Ishikawa (cell line): ENCODE data around the gene PFKP.

Experiments used
- CEBPB ChIP-seq: IDR thresholded peaks from 2 replicates; pipeline ENCODE4 v1.6.1; 2012
- CREB1 ChIP-seq: IDR thresholded peaks from 2 replicates; pipeline ENCODE4 v1.6.1; 2012; ENCODE audit warnings: low read depth
- EGR1 ChIP-seq: IDR thresholded peaks from 2 replicates; pipeline ENCODE4 v1.6.1; 2012
- EP300 ChIP-seq: IDR thresholded peaks from 2 replicates; pipeline ENCODE4 v1.6.1; 2012; ENCODE audit warnings: borderline replicate concordance
- FOXM1 ChIP-seq: IDR thresholded peaks from 2 replicates; pipeline ENCODE4 v1.6.1; 2012; ENCODE audit warnings: low read depth, borderline replicate concordance
- NFIC ChIP-seq: IDR thresholded peaks from 2 replicates; pipeline ENCODE4 v1.6.1; 2012
- RAD21 ChIP-seq: IDR thresholded peaks from 2 replicates; pipeline ENCODE4 v1.6.1; 2012; ENCODE audit warnings: low read depth
- TAF1 ChIP-seq: IDR thresholded peaks from 2 replicates; pipeline ENCODE4 v1.6.1; 2012; ENCODE audit warnings: low read depth, mild to moderate bottlenecking
- TCF12 ChIP-seq: IDR thresholded peaks from 2 replicates; pipeline ENCODE4 v1.6.1; 2012; ENCODE audit warnings: low read depth
- TEAD4 ChIP-seq: IDR thresholded peaks from 2 replicates; pipeline ENCODE4 v1.6.1; 2012
- YY1 ChIP-seq: IDR thresholded peaks from 2 replicates; pipeline ENCODE4 v1.6.1; 2012; ENCODE audit warnings: low read depth
- ZBTB7A ChIP-seq: IDR thresholded peaks from 2 replicates; pipeline ENCODE4 v1.6.1; 2012; ENCODE audit warnings: low read depth
- TF ChIP-seq, protein P1 (sequence below): IDR thresholded peaks from 2 replicates; pipeline ENCODE4 v1.6.1; 2012
- TF ChIP-seq, protein P2 (sequence below): IDR thresholded peaks from 2 replicates; pipeline ENCODE4 v1.6.1; 2012
- TF ChIP-seq, protein P3 (sequence below): IDR thresholded peaks from 2 replicates; pipeline ENCODE4 v1.6.1; 2012; ENCODE audit warnings: low read depth, mild to moderate bottlenecking

The PFKP gene

DNA sequence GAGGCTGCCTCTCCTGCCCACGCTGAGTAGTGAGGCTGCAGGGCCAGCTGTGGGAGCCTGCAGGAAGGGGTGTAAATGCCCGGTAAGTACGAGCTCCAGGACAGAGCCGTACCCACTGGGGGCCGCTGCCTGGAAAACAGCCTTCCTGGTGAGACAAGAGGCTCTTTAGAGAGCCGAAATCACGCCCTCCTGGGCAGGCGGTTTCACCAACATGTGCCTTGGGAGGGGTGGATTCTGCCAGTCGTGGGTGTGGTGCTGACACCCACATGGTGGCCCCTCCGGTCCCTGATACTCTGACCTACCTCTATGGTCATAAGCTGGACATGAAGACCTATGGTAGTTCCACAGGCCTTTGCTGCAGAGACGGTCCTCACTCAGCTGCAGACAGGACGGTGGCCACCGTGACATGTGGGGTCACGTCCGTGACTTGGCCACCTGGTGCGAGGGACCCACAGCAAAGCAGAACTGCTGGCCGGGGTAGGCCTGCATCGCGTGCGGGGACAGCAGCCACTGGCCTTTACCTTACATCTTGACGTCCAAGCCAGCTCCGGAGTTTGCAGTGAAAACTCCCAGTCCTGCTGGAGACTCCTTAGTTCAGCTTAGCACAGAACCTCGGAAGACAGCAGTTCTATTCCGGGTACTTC lies 58.3 kb downstream of the PFKP start:
- TF ChIP-seq ZBTB7A (no peak), EP300 (no peak), YY1 (no peak), TEAD4 (no peak), CREB1 (no peak), EGR1 (no peak)
- TF ChIP-seq, protein P1, sequence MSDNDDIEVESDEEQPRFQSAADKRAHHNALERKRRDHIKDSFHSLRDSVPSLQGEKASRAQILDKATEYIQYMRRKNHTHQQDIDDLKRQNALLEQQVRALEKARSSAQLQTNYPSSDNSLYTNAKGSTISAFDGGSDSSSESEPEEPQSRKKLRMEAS, result no peak

DNA sequence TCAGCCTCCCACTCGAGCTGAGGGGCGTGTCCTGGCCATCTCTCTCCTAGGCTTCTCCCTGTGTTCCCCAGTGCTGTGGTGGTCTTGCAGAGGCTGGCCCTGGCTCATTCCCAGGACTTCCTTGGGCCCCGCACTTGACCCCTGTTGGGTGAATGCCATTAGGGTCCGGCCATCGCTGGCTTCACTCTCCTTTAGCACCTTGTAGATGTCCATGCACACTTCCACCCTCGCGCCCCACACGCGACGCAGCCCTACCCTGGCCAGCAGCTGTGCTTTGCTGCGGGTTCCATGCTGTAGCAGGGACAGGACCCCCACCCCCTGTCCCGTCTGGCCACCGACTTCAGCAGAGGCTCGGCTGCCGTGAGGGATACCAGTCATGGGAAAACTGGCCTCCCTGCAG lies 58.9 kb downstream of the PFKP start:
- TF ChIP-seq TEAD4 (no peak), NFIC (no peak), TAF1 (no peak), EGR1 (no peak), RAD21 (no peak), YY1 (no peak), EP300 (no peak), ZBTB7A (no peak), FOXM1 (no peak), CEBPB (no peak), CREB1 (no peak), TCF12 (no peak)
- TF ChIP-seq, protein P1, result no peak
- TF ChIP-seq, protein P2, sequence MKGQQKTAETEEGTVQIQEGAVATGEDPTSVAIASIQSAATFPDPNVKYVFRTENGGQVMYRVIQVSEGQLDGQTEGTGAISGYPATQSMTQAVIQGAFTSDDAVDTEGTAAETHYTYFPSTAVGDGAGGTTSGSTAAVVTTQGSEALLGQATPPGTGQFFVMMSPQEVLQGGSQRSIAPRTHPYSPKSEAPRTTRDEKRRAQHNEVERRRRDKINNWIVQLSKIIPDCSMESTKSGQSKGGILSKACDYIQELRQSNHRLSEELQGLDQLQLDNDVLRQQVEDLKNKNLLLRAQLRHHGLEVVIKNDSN, result no peak
- TF ChIP-seq, protein P3, sequence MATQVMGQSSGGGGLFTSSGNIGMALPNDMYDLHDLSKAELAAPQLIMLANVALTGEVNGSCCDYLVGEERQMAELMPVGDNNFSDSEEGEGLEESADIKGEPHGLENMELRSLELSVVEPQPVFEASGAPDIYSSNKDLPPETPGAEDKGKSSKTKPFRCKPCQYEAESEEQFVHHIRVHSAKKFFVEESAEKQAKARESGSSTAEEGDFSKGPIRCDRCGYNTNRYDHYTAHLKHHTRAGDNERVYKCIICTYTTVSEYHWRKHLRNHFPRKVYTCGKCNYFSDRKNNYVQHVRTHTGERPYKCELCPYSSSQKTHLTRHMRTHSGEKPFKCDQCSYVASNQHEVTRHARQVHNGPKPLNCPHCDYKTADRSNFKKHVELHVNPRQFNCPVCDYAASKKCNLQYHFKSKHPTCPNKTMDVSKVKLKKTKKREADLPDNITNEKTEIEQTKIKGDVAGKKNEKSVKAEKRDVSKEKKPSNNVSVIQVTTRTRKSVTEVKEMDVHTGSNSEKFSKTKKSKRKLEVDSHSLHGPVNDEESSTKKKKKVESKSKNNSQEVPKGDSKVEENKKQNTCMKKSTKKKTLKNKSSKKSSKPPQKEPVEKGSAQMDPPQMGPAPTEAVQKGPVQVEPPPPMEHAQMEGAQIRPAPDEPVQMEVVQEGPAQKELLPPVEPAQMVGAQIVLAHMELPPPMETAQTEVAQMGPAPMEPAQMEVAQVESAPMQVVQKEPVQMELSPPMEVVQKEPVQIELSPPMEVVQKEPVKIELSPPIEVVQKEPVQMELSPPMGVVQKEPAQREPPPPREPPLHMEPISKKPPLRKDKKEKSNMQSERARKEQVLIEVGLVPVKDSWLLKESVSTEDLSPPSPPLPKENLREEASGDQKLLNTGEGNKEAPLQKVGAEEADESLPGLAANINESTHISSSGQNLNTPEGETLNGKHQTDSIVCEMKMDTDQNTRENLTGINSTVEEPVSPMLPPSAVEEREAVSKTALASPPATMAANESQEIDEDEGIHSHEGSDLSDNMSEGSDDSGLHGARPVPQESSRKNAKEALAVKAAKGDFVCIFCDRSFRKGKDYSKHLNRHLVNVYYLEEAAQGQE, result no peak

DNA sequence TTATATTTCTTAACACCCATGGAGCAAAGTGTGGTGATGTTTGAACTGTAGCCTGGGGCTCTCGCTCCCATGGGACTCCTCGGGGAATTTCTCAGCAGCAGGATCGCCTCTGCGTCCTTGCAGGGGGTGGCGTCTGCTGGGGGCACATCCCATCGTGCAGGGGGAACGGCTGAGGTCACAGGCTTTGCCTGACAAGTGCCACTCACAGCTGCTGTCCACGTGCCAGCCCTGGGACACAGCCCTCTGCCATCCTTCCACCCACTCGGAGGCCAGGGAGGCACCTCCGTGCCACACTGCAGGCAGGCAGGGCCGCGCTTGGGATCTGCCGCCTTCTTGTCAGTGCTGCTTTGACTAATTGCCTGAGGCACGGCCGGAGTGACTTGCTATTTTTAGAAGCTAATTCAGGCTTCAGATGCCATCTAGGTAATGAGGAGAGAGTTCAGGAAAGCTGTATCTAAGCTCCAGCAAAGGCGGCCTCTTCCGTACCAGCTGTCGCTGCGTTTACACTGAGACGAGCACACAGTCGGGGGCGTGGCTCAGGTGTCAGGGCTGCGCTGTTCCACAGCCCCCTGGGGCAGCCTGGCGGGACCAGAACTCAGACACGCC lies 59.5 kb downstream of the PFKP start:
- TF ChIP-seq TAF1 (no peak), CREB1 (no peak), ZBTB7A (no peak), TCF12 (no peak), YY1 (no peak), EGR1 (no peak), RAD21 (no peak), CEBPB (no peak), FOXM1 (no peak), TEAD4 (no peak), NFIC (no peak)
- TF ChIP-seq, protein P2, result no peak
- TF ChIP-seq, protein P1, result no peak
- TF ChIP-seq, protein P3, result no peak

DNA sequence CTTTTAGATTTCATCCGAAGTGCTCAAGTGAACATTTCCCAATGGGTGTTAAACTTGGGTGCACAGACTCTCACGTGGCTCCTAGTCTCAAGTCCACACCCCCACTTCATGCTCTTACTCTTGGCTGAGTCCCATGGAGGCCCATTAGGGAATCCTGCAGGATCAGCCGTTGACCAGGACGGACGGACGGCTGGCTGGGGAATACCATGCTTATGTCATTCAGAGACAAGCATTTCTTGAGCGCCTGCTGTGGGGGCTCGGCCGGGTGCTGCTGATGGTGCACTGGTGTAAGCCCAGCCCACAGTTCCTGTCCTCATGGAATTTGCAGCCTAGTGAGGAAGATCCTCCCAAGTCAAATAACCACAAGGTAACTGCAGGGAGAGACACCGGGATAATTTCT lies 60.6 kb downstream of the PFKP start:
- TF ChIP-seq YY1 (no peak), NFIC (no peak), TEAD4 (no peak), TCF12 (no peak), EP300 (no peak), EGR1 (no peak), ZBTB7A (no peak), FOXM1 (no peak), RAD21 (no peak), TAF1 (no peak), CEBPB (no peak)
- TF ChIP-seq, protein P2, result no peak
- TF ChIP-seq, protein P3, result no peak
